Measurements from ENCODE around the gene DIPK1B.

DIPK1B gene

DNA sequence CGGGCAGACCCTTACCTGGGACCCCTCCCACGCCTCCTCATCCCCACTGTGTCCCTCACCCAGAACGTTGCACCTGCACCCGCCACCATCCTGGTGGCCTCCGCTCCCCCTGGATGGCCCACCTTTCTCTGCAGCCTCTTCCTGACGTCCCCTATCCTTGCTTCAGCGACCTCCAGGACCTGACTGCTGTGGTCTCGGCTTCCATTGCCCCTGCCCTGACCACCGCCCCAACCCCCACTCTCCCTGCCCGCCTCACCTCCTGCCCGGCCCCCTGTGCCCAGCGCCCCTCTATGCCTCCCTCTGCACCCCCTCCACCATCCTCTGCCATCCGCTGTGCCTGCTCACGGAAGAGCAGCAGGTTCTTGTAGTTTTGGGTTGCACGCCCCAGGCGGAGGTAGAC is 28.1 kb downstream of the DIPK1B start:
- DNase-seq: no peak

DNA sequence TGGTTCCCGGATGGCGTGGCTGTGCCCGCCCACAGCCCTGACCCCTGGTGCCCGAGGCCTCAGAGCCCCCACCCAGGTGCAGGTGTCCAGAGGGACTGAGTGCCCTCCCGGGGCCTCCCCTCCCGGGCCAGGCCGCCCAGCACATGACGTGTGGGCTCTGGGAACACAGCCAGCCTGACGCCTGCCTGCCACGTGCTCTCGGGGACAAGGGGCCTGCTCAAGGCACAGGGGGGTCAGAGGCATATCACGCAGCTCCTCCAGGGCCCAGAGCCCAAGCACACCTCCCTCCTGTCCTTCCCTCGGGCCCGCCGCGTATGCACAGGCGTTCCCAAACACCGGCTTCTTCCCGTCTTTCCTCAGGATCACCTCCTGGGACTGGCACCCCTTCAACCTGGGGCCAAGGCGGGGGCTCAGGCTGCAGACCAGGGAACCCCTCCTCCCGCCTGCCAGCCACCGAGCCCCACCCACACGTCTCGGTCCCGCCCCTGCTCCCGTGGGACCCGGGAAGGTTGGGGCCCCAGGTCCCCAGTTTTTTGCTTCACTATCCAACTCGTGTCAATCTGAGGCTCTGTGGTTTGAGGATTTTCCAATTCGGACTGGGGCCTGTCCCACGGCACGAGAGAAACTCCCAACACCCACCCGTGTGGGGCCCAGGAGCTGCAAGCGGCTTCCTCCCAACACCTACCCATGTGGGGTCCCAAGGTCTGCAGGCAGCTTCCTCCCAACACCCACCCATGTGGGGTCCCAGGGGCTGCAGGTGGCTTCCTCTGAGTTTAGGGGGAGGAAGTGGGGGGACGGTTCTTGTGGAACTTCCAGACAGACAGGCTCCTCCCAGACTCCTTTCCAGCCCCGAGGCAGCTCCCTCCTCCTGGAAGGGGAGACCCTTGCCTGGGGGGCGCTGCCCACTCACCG is 28.9 kb downstream of the DIPK1B start:
- no peak for DNase-seq

DNA sequence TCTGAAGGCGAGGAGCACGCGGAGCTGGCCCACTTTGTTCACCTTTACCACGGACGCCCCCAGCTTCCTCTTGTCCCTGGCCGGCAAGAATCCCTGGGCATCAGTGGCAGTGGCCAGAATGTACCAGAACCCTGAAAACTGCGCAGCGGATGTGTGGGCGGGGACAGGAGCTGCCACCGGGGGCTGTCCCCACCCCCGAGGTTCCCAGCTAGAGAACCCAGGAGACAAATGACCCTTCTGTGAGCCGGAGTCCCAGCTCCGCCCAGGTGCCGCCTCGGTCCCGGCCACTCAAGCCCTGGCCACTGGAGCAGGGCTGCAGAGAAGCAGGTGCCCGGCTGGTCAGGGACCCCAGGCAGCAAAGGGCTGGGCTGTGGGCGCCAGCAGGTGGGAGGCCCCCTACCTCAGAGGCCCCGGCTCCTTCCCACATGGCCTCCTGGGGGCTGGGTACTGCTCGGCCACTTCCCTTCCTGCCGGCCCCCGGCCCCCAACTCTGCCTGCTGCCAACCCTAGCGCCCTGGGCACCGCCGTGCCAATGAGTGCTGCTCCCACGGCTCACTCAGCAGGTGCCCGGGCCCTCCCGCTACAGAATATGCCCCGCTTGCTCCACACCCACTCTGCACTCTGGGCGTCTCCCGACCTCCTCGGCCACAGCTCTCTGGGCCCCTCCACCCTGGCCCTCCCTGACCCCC is 29.7 kb downstream of the DIPK1B start:
- no peak for DNase-seq

DNA sequence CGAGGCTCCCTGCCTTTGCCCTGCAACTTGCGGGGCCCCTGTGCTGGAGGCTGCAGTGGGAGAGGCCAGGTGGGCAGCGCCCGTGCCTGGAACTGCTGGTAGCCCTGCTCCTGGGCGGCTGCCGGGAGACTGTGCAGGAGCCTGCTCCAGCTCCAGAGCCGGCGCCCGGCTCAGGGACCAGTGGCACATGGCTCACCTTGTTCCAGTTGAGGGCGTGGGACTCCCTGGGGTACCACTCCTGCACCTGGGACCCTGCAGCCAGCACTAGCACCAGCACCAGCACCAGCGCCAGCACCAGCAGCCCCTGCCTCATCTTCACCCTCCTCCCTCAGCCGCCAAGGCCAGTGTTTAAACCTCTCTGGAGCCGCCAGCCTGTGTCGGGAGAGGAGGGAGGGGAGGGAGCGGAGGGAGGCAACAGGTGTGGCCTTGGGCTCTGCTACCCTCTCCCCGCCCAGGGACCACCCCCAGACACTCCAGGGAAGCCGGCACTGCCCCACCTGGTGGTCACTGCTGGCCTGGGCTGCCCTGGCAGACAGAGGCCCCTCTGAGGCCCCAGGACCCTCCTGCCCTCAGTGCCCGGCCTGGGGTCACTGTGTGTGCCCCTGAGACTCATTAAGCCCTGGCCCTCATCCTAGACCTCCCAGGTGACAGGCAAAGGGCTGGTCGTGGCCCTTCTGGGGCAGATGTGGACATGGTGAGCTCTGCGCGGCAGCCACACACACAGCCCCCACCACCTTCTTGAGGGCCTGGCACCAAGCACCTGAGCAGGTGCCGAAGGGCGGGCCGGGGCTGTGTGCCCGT is 30.4 kb downstream of the DIPK1B start, which contains the start of gene LCN10:
Gene LCN10, minus strand, starts transcription at position 350 of the 801 bp plus-strand sequence. Its CDS starts 37 bp downstream, at position 313.
- no peak for DNase-seq

DNA sequence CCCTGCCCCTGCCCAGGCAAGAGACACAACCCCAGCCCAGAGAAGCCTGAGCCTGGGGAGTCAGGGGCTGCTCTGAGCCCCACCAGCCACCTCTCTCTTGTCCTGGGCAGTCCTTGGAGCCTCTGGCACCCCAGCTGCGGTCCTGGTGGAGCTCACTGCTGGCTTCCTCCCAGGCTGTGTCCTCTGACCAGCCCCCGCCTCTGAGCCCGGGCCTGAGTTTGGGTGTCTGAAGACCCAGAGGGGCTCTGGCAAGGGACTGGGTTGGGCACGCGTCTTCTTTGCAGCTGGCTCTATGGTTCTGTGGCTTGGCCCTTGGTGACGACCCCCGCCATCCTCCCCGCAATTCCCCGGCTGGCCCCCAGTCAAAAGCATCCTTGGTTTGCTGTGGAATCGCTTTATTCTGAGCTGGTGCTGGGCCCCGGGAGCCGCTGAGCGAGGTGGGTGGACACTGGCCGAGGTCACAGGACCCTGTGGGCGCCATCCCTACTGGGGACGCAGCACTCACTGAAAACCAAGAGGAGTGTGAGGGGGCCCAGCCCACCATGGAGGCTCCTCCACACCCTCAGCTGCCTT is 31.4 kb downstream of the DIPK1B start:
- no peak for DNase-seq

DNA sequence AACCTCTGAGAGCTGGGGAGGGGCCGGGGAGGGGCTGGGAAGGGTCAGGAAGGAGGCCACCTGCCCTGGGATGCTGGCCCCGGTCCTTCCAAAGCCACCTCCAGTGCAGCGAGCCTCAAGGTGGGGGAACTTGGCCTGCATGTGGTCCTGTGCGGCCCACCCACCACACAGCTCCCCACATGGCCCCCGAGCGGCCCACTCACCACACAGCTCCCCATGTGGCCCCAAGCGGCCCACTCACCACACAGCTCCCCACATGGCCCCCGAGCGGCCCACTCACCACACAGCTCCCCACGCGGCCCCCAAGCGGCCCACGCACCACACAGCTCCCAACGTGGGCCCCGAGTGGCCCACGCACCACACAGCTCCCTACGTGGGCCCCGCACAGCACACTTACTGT is 32.4 kb downstream of the DIPK1B start:
- DNase-seq: no peak

DNA sequence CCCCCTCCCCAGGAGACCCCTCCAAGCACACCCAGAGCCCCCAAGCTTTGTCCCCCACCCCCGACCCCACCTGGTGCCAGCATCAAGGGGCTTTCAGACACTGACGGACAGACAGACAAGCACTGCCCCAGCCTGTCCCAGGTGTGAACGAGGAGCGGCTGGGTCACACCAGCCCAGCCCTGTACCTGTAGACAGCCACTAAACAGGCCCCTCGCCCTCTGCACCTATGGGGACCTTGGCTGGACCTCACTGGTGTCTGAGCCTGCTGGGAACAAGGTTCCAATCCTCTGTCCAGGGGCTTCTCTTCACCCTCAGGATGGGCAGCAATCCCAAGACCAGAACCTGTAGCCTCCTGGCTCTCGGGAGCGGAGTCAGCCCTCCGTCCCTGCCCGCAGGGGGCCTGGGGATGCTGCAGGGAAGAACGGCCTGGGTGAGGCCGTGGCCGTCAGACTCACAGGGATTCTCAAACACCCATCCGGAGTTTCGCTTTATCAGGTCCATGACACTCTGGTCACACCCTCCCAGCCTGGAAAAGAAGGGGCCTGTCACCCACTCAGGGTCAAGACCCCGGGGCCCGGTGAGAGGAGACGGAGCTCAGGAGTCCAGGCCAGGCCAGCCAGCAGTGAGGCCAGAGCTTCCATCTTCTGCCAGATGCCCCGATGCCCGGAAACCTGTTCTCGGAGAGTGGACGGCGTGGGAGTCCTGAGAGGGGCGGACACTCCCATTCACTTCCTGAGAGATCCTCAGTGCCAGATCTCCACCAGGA is 33.2 kb downstream of the DIPK1B start:
- no peak for DNase-seq

DNA sequence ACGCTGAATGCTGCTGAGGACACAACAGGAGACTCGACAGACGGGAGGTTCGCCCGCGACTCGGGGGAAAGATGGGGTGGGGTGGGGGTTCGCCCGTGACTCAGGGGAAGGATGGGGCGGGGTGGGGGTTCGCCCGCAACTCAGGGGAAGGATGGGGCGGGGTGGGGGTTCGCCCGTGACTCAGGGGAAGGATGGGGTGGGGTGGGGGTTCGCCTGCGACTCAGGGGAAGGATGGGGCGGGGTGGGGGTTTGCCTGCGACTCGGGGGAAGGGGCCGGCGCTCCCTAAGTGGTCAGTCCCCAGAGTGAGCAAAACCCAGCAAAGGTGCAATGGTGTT is 33.8 kb downstream of the DIPK1B start:
- no peak for DNase-seq

DNA sequence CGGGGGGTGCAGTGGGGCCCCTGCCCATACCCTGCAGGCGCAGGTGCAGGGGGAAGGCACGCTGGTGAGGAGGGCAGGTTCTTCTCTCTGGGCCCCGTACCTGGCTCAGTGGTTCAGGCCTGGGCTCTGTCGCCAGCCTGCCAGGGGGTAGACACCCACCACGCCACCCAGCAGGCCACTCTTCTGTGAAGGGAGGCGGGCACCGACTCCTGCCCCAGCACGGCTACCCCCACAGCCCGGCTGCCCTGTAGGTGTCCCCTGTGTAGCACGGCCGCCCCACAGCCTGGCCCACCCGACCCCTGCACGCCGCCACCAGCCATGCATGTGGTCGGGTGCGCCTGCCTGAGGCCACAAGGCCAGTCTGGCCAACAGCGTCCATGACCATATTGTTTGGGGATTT is 34.2 kb downstream of the DIPK1B start:
- no peak for DNase-seq

DNA sequence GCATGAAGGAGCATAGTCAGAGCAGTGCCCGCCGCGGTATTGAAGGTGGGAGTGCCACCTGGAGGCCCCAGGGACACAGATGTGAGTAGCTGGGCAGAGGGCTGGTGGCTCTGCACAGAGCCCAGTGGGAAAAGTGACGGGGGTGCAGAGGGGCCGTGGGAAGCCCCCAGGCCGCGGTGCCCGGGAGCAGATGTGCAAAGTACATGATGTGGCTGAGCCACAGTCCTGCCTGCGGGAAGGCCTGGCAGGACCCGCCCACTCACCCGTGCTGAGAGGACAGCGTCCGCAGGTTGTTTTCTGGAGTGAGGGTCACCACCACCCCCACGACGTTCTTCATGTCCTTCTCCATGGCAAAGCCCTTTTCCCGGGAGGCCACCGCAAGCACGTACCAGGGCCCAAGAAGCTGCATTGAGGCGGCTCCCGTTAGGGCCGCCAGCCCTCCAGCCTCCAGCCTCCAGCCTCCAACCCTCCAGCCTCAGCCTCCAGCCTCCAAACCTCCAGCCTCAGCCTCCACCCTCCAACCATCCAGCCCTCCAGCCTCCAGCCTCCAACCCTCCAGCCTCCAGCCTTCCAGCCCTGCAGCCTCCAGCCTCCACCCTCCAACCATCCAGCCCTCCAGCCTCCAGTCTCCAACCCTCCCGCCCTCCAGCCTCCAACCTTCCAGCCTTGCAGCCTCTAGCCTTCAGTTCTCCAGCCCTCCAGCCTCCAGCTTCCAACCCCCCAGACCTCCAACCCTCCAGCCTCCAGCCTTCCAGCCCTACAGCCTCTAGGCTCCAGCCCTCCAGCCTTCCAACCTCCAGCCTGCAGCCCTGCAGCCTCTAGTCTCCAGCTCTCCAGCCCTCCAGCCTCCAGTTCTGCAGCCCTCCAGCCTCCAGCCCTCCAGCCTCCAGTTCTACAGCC is 35.0 kb downstream of the DIPK1B start:
- DNase-seq: no peak

DNA sequence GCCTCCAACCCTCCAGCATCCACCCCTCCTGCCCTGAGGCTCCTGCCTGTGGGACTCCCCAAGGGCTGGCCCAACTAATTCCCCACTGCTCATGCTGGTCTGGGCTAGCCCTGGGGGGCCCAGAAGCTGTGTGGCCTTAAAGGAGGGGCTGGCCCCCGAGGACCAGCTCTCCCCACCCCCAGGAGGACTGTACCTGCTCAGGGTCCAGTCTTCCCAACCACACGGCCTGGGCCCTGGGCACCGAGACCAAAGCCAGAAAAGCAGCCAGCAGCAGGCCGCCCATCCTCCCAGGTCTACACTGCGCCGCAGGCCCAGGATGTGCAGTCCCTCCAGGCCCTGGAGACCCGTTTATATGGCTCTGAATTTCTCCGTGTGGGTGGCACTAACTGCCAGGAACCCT is 35.8 kb downstream of the DIPK1B start, which contains the start of gene LCN6:
Gene LCN6, minus strand, starts transcription at position 325 of the 400 bp plus-strand sequence. Its CDS starts 42 bp downstream, at position 283.
- no peak for DNase-seq

DNA sequence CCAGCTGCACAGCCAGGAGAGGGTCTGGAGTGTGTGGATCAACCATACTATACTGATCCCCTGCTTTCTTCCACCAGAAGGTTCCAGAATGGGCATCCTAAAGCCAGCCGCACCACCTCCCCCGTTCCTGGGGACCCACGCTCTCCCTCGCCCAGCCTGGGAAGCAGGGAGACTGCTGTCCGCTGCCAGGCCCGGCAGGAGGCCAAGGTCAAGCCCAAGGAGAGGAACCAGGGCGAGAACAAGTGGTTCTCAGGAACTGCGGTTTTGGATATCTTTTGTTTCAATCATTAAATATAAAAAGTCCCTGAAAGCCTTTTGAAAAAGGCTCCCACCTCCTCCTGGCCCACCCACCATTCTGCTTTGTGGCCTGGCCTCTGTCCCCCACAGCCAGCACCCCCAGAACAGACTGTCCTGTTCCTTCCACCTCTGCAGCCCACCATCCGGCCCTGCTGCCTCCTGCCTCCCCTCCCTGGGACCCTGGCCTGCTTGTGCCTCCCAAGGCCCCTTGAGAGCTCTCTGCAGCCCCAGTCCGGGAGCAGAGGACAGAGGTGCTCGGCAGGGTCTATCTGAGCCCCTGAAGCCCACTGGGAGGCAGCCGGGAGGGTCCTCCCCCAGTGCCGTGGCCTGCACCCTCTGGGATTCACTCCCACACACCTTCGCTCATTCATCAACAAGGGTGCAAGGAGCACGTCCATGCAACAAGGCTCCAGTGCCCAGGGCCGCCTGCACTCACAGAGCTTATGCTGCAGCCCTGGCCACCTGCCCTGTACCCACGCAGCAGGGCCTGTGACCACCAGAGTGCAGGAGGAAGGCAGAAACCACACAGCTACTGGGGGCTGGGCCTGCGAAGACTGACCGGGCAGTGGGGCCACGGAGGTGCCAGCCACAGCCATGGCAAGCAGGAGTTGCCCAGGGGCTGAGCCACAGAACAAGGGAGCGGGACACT is 36.6 kb downstream of the DIPK1B start:
- no peak for DNase-seq

DNA sequence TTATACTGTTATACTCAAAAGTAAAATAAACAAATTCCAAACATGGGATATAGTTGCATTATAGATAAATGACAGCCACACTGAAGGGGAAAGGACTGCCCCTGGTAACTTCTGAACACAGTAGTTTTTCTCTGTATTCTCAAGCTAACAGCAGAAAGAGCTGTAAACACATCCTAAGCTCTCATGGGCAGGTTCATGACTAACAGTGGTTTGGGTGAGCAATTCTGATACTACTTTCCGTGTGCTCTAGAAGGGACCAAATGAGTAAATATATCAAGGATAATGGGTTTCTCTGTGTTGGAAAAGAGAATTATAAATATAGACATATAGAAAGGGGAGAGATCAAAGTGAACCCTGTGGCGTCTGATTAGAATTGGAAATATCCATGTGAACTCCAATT is 38.2 kb downstream of the DIPK1B start:
- DNase-seq: no peak

DNA sequence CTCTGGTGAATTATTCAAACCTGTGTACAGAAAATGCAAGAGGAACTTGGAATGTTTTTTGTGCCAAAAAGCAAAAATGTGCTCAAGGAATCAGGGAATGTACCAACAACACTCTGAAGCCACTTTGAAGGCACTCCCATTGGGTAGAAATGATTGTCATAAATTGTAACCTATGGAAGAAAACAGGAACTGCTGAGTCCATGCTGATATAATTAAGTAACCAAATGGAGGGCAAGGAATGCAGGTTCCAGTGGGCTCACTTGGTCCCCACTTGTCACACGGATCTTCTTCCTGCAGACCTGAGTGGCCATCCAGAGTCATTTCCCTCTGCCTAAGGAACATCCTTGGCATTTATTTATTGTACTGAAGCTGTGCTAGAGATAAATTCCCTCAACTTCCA is 38.9 kb downstream of the DIPK1B start:
- DNase-seq: no peak

DNA sequence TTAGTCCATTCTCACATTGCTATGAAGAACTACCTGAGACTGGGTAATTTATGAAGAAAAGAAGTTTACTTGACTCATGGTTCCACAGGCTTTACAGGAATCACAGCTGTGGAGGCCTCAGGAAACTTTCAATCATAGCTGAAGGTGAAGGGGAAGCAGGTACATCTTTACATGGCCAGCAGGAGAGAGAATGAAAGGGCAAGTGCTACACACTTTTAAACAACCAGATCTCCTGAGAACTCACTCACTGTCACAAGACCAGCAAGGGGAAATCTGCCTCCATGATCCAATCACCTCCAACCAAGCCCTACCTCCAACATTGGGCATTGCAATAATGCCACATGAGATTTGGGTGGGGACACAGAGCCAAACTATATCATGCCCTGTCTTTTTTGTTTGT is 39.4 kb downstream of the DIPK1B start:
- no peak for DNase-seq

DNA sequence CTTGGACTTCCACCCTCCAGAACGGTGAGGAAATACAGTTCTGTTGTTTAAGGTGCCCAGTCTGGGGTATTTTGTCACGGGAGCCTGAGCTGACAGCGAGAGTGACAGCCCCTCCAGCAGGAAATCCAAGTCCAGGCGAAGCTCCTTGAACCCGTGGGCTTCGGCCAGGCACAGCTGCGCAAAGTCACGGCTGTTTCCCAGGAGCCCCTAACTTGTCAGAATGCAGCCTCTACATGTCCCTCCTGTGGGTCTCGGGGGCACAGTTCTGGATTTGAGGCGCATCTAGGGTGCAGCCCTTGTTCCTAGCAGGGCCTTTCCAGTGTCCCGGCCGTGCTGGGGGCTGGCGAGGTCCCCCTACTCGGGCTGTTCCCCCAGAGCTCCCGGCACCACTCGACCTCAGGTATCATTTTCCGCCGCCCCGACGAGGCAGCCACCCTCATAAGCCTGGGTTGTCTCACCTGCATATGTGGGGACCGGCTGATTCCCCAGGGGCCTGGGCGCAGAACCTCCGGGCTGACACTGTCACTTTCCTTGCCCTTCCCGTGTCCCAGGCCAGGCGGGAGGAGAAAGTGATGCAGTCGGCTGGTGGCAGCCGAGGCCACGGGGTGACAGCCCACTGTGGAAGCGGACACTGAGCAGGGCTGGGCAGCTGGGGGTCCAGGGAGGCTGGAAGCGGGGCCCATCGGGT is 41.1 kb downstream of the DIPK1B start:
- no peak for DNase-seq

DNA sequence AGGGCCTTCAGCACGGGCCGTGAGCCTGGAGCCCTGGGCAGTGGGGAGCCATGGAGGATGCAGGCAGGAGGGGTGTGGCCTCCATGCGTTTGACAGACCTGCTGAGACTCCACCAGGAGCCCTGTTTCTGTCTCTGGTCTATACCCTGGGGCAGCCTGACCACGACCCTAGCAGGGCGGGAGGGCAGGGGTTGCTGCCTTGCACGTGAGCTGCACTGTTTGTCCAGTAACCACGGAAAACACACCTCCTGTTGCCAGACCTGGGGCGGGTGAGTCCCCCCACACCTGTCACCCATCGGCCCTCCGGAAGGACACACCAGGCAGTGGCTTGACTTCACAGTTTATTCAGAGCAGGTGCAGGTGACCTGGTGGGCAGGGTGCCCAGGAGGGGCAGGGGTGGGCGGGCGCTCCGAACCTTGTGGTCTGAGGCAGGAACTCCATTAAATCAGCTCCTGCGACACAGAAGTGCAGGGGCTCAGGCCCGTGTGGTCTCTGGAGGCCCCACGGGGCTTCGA is 41.7 kb downstream of the DIPK1B start:
- no peak for DNase-seq

DNA sequence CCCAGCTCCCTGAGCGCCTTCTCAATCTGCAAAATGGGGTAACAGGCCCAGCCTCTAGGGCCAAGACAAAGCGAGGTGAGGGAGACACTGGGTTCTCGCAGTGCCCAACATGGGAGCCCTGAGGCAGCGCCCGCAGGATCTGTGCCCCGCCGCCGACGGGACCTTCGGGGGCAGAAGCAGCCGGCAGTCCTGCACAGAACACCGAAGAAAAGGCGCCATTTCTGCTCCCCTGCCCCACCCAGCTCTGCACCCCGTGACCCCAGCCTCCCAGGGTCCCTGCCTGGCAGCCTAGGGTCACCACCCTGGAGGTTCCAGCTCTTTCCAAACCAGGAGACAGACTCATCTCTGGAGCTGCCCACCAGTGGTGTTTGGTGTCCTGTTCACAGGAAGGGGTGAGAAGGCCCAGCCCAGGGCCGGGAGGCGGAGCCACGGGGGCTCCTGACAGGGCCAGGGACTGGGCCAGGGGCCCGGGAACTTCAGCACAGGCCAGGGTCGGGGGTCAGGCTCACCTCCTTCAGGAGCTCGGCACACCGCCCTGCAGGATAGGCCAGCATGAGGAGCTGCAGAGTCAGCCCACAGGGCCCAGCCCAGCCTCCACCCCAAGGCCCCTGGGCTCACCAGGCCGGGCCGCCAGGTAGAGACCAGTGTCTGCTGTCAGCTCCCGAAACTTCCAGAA is 42.4 kb downstream of the DIPK1B start:
- no peak for DNase-seq
